Right lobe of liver (tissue), 6 donors: ENCODE measurements around the gene TMEM231. TPM values are rescaled to one million over a fixed set of nuclear protein-coding genes. Genes with fewer than 3 reads are reported as not detected.

Experiments used
- ATAC-seq, 4 donors: fragments of 200-7000 bp; cut with Tn5 transposase; one replicate each; pipeline ENCODE4 v1.9.1; 2020; ENCODE audit warnings: mild to moderate bottlenecking in 4 of 4, moderate library complexity in 4 of 4
- DNase-seq, 3 donors: peaks; one replicate each; pipeline ENCODE4 v3.0.0-alpha.2; 2020
- H3K27ac ChIP-seq, 3 donors: fragments of 200-600 bp; one replicate each; pipeline ENCODE4 v1.8.0; 2022
- H3K27me3 ChIP-seq, 2 donors: fragments of 200-600 bp; one replicate each; pipeline ENCODE4 v1.8.0; 2022
- H3K36me3 ChIP-seq, 4 donors: fragments of 200-600 bp; sonication (generic) in 1 of 4; one replicate each; pipeline versions ENCODE4 v1.5.1 to v1.8.0; 2017 to 2022; ENCODE audit warnings: control low read depth in 1 of 4
- H3K4me1 ChIP-seq, 4 donors: fragments of 200-600 bp; sonication (generic) in 1 of 4; one replicate each; pipeline versions ENCODE4 v1.5.1 to v1.8.0; 2017 to 2022; ENCODE audit warnings: control low read depth in 1 of 4
- H3K4me3 ChIP-seq, 3 donors: fragments of 200-600 bp; one replicate each; pipeline ENCODE4 v1.8.0; 2022
- H3K9me3 ChIP-seq, 4 donors: fragments of 200-600 bp; sonication (generic) in 1 of 4; one replicate each; pipeline versions ENCODE4 v1.5.1 to v1.8.0; 2017 to 2022; ENCODE audit warnings: control low read depth in 1 of 4
- CTCF ChIP-seq, 4 donors: fragments of 200-600 bp in 3 of 4; fragments of 450-650 bp in 1 of 4; IDR thresholded peaks; one replicate each; pipeline versions ENCODE4 v1.5.1 to v1.8.0; 2016 to 2022; ENCODE audit warnings: antibody characterized with exemption in 4 of 4, mild to moderate bottlenecking in 2 of 4
- POLR2A ChIP-seq: fragments of 450-650 bp; IDR thresholded peaks from one replicate; pipeline ENCODE4 v1.6.1; 2017; ENCODE audit warnings: antibody characterized with exemption, mild to moderate bottlenecking
- WGBS: methylation state at CpG from one replicate; pipeline ENCODE4 v1.1.6; 2018; ENCODE audit warnings: low coverage, low lambda C conversion rate; ENCODE audit not compliant: insufficient coverage; ENCODE audit errors: missing lambda C conversion rate; 5-methylcytosine and 5-hydroxymethylcytosine counted together
- intact Hi-C, 2 donors: fragments of 100-400 bp; cut with DNase I; formaldehyde crosslinking; loops; one replicate each; pipeline versions ENCODE4 v1.11.2 to v1.14.1; 2022
- total RNA-seq, 6 experiments: library from RNA; depleted of rRNA in 2 of 6; stranded (reverse); fragments of >200 nt in 2 of 6; fragmentation: NEBNext Ultra II Directional in 3 of 6; extraction: Animal tissue kit (Norgen Biotek cat#: 25700) in 3 of 6; gene quantifications; one replicate each; pipeline versions ENCODE4 v1.1.0 to v1.2.4, GENCODE V29; 2016 to 2023
- donor health status: DM: no; HTN: yes; CAD: no.
- donor health status: DM: no; HTN: no; CAD: no.
- donor health status: DM: no; HTN: no; CAD: no.
- donor health status: DM: no; HTN: yes; CAD: no.
- donor health status: DM: no; HTN: yes; CAD: no.

Gene TMEM231
- total RNA-seq, 6 experiments from 2014 or later: 0.98 to 2.1 (median 1.7) TPM

GRCh38 chr16:75578212-75578611 is 22.2 kb upstream of the TMEM231 start:
- H3K4me3 ChIP-seq: no peak overlapping the region
- H3K27me3 ChIP-seq: no peaks in the 10 kb centered on the region
- DNase-seq (no peak), ATAC-seq (no peak)
- H3K4me1 ChIP-seq: no peaks in the 10 kb centered on the region
- H3K36me3 ChIP-seq: peaks cover 0 to 65% (median 19%) of the 10 kb centered on the region in 4 donors
- H3K27ac ChIP-seq: no peak overlapping the region
- intact Hi-C loops: no loop called here
- no peaks in the 10 kb centered on the region for H3K9me3 ChIP-seq
- no peak for TF ChIP-seq CTCF (IDR thresholded peaks at IDR 0.05)
- TF ChIP-seq POLR2A: no peak
- 93% methylated on average over 4 of the region's 7 CpGs for WGBS

GRCh38 chr16:75576384-75576811 is 20.3 kb upstream of the TMEM231 start:
- intact Hi-C loops: no loop called here
- Histone ChIP-seq H3K27me3 (no peaks in the 10 kb centered on the region), H3K9me3 (no peaks in the 10 kb centered on the region), H3K4me3 (no peak overlapping the region), H3K36me3 (peaks cover 0 to 80% (median 27%) of the 10 kb centered on the region in 4 donors), H3K4me1 (no peaks in the 10 kb centered on the region), H3K27ac (no peak overlapping the region)
- 80% methylated on average over 3 of the region's 3 CpGs for WGBS
- DNase-seq: no peak
- ATAC-seq: no peak
- TF ChIP-seq CTCF (IDR thresholded peaks at IDR 0.05): no peak
- TF ChIP-seq POLR2A: no peak

- Histone ChIP-seq H3K27ac (no peak overlapping the region), H3K9me3 (no peaks in the 10 kb centered on the region), H3K27me3 (no peaks in the 10 kb centered on the region), H3K4me3 (no peak overlapping the region), H3K4me1 (no peaks in the 10 kb centered on the region), H3K36me3 (peaks cover 0 to 84% (median 29%) of the 10 kb centered on the region in 4 donors)
- intact Hi-C loops: no loop called here
- WGBS: 75% methylated on average over 3 of the region's 3 CpGs
- DNase-seq: no peak
- no peak for TF ChIP-seq POLR2A
- TF ChIP-seq CTCF (IDR thresholded peaks at IDR 0.05): no peak
- ATAC-seq: no peak
These were observed 19.9 kb upstream of the TMEM231 start for GRCh38 chr16:75575958-75576357.

- ATAC-seq (no peak), DNase-seq (no peak)
- 94% methylated on average over 5 of the region's 5 CpGs for WGBS
- Histone ChIP-seq H3K4me3 (no peak overlapping the region), H3K36me3 (peaks cover 0 to 91% (median 31%) of the 10 kb centered on the region in 4 donors), H3K4me1 (no peaks in the 10 kb centered on the region), H3K27me3 (no peaks in the 10 kb centered on the region), H3K27ac (no peak overlapping the region), H3K9me3 (no peaks in the 10 kb centered on the region)
- intact Hi-C loops: no loop called here
- no peak for TF ChIP-seq CTCF (IDR thresholded peaks at IDR 0.05)
- no peak for TF ChIP-seq POLR2A
These were observed 17.9 kb upstream of the TMEM231 start for GRCh38 chr16:75573955-75574354.
